GM12892 (cell line): ENCODE measurements around the gene TOM1L2.

Experiments used
- POLR2AphosphoS5 ChIP-seq: IDR thresholded peaks from 2 replicates; pipeline ENCODE4 v1.6.1; 2011; ENCODE audit warnings: low read depth, low read length, control low read depth
- TAF1 ChIP-seq: IDR thresholded peaks from 2 replicates; pipeline ENCODE4 v1.6.1; 2011; ENCODE audit warnings: low read depth, mild to moderate bottlenecking, control low read depth, low read length, borderline replicate concordance

- TF ChIP-seq TAF1 (no peak), POLR2AphosphoS5 (no peak)
Observed at GRCh38 chr17:17941015-17941414, 31.2 kb downstream of the TOM1L2 start.
